Activated T-cell treated with anti-CD3 and anti-CD28 coated beads for 1 hour (primary cell): ENCODE data around the gene TOPAZ1.

Experiments
- DNase-seq: peaks from one replicate; pipeline ENCODE4 v3.0.0-alpha.2; 2020; ENCODE audit warnings: low read depth

TOPAZ1 gene

GRCh38 chr3:44248152-44248551 lies 6.5 kb downstream of the TOPAZ1 start:
- no peak for DNase-seq

GRCh38 chr3:44252332-44252959 lies 10.8 kb downstream of the TOPAZ1 start:
- DNase-seq, result no peak

GRCh38 chr3:44259404-44259803 lies 17.7 kb downstream of the TOPAZ1 start:
- no peak for DNase-seq

- DNase-seq, result no peak
Measured at GRCh38 chr3:44264146-44264545, 22.5 kb downstream of the TOPAZ1 start.

GRCh38 chr3:44265815-44266214 lies 24.1 kb downstream of the TOPAZ1 start:
- no peak for DNase-seq

GRCh38 chr3:44272191-44272590 lies 30.5 kb downstream of the TOPAZ1 start:
- DNase-seq, result no peak

- no peak for DNase-seq
Measured at GRCh38 chr3:44277925-44278324, 36.2 kb downstream of the TOPAZ1 start.

GRCh38 chr3:44280077-44280476 lies 38.4 kb downstream of the TOPAZ1 start:
- DNase-seq, result no peak

- DNase-seq, result no peak
Measured at GRCh38 chr3:44280631-44281030, 38.9 kb downstream of the TOPAZ1 start.

GRCh38 chr3:44284949-44285348 lies 43.3 kb downstream of the TOPAZ1 start:
- DNase-seq, result no peak

- DNase-seq, result no peak
Measured at GRCh38 chr3:44289882-44290462, 48.3 kb downstream of the TOPAZ1 start.

- DNase-seq, result no peak
Measured at GRCh38 chr3:44292276-44292675, 50.6 kb downstream of the TOPAZ1 start.

- DNase-seq, result no peak
Measured at GRCh38 chr3:44292947-44293346, 51.3 kb downstream of the TOPAZ1 start.

- DNase-seq, result no peak
Measured at GRCh38 chr3:44297255-44297654, 55.6 kb downstream of the TOPAZ1 start.

GRCh38 chr3:44301746-44302145 lies 60.1 kb downstream of the TOPAZ1 start:
- no peak for DNase-seq

- DNase-seq, result no peak
Measured at GRCh38 chr3:44309500-44309899, 67.8 kb downstream of the TOPAZ1 start.

- DNase-seq, result no peak
Measured at GRCh38 chr3:44318891-44319311, 77.2 kb downstream of the TOPAZ1 start.

GRCh38 chr3:44321335-44321734 lies 79.6 kb downstream of the TOPAZ1 start:
- DNase-seq, result no peak

GRCh38 chr3:44323341-44323955 lies 81.8 kb downstream of the TOPAZ1 start:
- peak; percentile 54 for DNase-seq

- DNase-seq, result no peak
Measured at GRCh38 chr3:44324584-44324983, 82.9 kb downstream of the TOPAZ1 start.

GRCh38 chr3:44326019-44326418 lies 84.3 kb downstream of the TOPAZ1 start:
- DNase-seq, result no peak

GRCh38 chr3:44326515-44326914 lies 84.8 kb downstream of the TOPAZ1 start:
- no peak for DNase-seq

GRCh38 chr3:44329946-44330345 lies 88.3 kb downstream of the TOPAZ1 start:
- DNase-seq, result no peak

- DNase-seq, result no peak
Measured at GRCh38 chr3:44330444-44330843, 88.8 kb downstream of the TOPAZ1 start.
